HUES48 (cell line): Measurements from ENCODE around the gene UGDH.
A peak's percentile ranks its signal among the peaks of the same experiment; 100 is the strongest.

Source experiments
- H3K27ac ChIP-seq: one replicate; pipeline ENCODE4 v1.7.0; 2013; ENCODE audit warnings: low read depth, low read length, inconsistent platforms
- H3K27me3 ChIP-seq: 2 replicates; pipeline ENCODE4 v1.6.1; 2013; ENCODE audit warnings: mild to moderate bottlenecking, low read length; ENCODE audit not compliant: control insufficient read depth, insufficient read depth
- H3K36me3 ChIP-seq: 2 replicates; pipeline ENCODE4 v1.6.1; 2013; ENCODE audit warnings: low read length; ENCODE audit not compliant: control insufficient read depth, insufficient read depth
- H3K4me1 ChIP-seq: 2 replicates; pipeline ENCODE4 v1.6.1; 2013; ENCODE audit warnings: mild to moderate bottlenecking, low read length; ENCODE audit not compliant: control insufficient read depth, insufficient read depth
- H3K4me3 ChIP-seq: 2 replicates; pipeline ENCODE4 v1.5.1; 2013; ENCODE audit warnings: mild to moderate bottlenecking, low read depth, low read length
- H3K9ac ChIP-seq: 2 replicates; pipeline ENCODE4 v1.6.1; 2013; ENCODE audit warnings: mild to moderate bottlenecking, low read depth, low read length, moderate library complexity
- H3K9me3 ChIP-seq: 2 replicates; pipeline ENCODE4 v1.6.1; 2013; ENCODE audit warnings: low read length; ENCODE audit not compliant: control insufficient read depth, insufficient read depth

UGDH gene

GRCh38 chr4:39451423-39452023 lies 75.7 kb downstream of the UGDH start:
- H3K36me3 ChIP-seq = peaks cover 67% of the 10 kb centered on the region
- peaks cover 4% of the 10 kb centered on the region; the same call in 1 of the 2 replicates for H3K4me1 ChIP-seq
- no peaks in the 10 kb centered on the region for H3K9me3 ChIP-seq
- no peaks in the 10 kb centered on the region for H3K27me3 ChIP-seq
- H3K4me3 ChIP-seq = no peak overlapping the region
- H3K27ac ChIP-seq = peak overlapping the region; percentile 58
- no peak overlapping the region for H3K9ac ChIP-seq

GRCh38 chr4:39450618-39451017 lies 76.6 kb downstream of the UGDH start:
- peak overlapping the region; percentile 58 for H3K27ac ChIP-seq

More at GRCh38 chr4:39450618-39451017, 76.6 kb downstream of the UGDH start:
- H3K36me3 ChIP-seq = peaks cover 58% of the 10 kb centered on the region
- H3K4me1 ChIP-seq = peaks cover 4% of the 10 kb centered on the region; the same call in 1 of the 2 replicates
- no peak overlapping the region for H3K4me3 ChIP-seq
- no peak overlapping the region for H3K9ac ChIP-seq
- H3K27me3 ChIP-seq = no peaks in the 10 kb centered on the region
- no peaks in the 10 kb centered on the region for H3K9me3 ChIP-seq
